GM10847 (cell line): ENCODE measurements around the gene CLASP1.

Source experiments
- POLR2A ChIP-seq: IDR thresholded peaks from 2 replicates; pipeline ENCODE4 v1.6.1; 2011; ENCODE audit not compliant: insufficient read length; ENCODE audit errors: extremely low read depth

CLASP1 gene

GRCh38 chr2:121382744-121383143 lies 266.5 kb downstream of the CLASP1 start:
- no peak for TF ChIP-seq POLR2A

DNA sequence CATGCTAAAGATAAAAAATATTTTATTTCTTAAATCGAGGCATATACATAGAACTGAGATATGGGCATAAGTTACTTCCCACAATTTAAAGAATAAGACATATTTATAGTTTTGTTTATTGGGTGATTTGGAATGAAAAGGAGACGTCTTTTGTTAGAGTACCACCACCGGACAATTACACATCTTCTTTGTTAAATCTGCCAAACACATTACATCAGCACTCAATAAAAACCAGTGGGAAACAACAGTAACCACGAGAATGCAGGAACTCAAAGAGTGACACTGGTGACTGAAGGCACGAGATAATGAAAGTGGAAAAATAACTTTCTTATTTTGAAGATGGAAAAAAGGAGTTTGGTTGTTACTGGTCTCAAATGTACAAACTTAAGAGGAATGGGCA lies 271.6 kb downstream of the CLASP1 start:
- TF ChIP-seq POLR2A: no peak

DNA sequence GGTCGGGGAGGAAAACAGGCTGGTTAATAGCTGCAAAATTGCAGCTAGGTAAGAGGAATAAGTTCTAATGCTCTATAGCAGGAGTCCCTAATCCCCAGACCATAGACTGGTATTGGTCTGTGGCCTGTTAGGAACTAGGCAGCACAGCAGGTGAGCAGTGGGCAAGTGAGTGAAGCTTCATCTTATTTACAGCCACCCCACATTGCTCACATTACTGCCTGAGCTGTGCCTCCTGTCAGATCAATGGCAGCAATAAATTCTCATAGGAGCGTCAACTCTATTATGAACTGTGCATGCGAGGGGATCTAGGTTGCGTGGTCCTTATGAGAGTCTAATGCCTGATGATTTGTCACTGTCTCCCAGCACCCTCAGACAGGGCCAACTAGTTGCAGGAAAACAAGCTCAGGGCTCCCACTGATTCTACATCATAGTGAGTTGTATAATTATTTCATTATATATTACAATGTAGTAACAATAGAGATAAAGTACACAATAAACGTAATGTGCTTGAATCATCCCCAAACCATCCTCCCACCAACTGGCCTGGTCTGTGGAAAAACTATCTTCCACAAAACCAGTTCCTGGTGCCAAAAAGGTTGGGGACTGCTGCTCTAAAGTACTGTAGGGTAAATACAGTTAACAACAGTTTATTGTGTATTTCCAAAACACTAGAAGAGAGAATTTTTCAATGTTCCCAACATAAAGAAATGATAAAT lies 272.6 kb downstream of the CLASP1 start:
- TF ChIP-seq POLR2A: no peak

DNA sequence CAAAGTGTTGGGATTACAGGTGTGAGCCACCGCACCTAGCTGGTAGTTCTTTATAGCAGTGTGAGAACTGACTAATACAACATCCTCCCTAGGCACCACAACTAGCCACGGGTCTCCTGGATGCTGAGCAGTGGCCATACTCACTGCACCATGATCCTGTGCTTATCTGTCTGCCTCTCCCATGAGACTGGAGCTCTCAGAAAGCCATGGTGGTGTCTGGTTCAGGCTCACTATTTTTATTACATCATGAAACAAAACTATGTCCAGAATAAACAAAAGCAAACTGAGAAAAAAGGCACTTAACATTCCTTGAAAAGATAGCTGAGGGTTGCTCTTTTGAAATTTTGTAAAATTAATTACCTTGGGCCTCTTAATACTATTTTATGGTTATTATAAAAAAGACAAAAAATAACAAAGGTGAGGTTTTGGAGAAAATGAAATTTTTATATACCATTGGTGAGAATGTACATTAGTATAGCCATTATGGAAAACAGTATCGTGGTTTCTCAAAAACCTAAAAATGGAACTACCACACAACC lies 273.6 kb downstream of the CLASP1 start:
- no peak for TF ChIP-seq POLR2A

DNA sequence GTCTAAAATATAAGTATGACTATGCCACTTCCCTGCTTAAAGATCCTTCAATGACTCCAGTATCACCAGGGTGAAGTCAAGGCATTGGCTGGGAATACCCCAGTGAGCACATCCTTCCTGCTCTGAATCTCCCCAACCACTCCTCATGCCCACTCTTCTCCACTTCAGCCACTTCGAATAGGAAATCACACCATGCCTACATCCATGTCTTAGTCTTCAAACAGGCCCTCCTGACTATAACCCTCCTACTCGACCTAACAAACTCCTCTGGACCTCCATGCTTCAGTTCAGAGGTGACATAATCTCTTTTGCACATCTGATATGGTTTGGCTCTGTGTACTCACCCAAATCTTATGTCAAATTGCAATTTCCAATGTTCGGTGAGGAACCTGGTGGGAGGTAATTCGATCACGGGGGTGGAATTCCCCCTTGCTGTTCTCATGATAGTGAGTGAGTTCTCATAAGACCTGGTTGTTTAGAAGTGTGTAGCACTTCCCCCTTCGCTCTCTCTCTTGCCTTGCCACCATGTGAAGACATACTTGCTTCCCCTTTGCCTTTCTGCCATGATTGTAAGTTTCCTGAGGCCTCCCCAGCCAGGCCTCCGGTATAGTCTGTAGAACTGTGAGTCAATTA lies 276.4 kb downstream of the CLASP1 start:
- TF ChIP-seq POLR2A: no peak

DNA sequence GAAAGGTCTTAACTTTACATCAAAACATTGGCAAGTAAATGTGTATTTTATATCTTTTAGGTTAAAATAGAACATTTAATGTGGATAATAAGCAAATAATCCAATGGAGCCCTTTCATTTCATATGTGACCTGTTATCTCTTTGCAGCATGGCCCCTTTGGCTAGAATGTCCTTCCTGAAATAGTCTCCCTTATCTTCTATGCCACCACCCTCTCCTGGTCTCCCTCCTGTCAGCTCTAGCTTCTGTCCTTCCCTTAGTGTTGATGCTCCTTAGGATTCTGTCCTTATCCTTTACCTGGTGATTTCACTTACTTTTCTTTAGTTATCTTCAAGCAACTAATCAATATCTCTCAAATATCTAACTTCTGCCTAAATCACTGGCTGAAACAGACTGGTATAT lies 277.2 kb downstream of the CLASP1 start:
- no peak for TF ChIP-seq POLR2A

DNA sequence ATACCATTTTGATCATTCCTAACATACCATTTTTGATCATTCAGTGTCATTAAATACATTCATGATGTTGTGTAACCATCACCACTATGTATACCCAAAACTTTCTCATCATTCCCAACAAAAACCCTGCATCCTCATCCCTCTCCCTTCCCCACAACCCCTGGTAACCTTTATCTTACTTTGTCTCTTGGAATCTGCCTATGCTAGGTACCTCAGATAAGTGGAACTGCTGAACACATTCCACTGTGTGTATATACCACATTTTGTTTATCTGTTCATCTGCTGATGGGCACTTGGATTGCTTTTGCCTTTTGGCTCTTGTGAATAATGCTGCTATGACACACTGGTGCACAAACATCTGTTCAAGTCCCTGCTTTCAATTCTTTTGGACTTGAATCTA lies 280.4 kb downstream of the CLASP1 start:
- no peak for TF ChIP-seq POLR2A

GRCh38 chr2:121368155-121368554 lies 281.1 kb downstream of the CLASP1 start:
- no peak for TF ChIP-seq POLR2A

GRCh38 chr2:121367246-121367900 lies 281.9 kb downstream of the CLASP1 start:
- no peak for TF ChIP-seq POLR2A

DNA sequence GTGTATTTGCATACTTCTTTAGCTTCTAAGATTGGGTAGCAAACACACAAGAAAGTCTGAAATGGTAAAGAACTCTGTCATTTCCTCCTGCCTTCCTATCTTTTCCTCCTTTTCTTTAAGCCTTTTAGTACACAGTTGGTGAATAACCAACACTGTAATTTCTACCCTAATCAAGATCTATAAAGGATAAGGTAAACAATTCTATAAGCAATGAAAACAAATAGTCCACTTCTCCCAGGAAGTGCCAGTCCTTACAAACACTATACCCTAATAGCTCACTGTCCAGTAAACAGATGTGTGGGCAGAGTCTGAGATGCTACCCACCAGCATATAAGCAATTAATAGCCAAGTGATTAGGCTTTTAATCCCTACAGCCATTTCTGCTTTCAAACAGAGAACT lies 283.2 kb downstream of the CLASP1 start:
- TF ChIP-seq POLR2A: no peak

GRCh38 chr2:121365061-121365460 lies 284.2 kb downstream of the CLASP1 start:
- TF ChIP-seq POLR2A: no peak

DNA sequence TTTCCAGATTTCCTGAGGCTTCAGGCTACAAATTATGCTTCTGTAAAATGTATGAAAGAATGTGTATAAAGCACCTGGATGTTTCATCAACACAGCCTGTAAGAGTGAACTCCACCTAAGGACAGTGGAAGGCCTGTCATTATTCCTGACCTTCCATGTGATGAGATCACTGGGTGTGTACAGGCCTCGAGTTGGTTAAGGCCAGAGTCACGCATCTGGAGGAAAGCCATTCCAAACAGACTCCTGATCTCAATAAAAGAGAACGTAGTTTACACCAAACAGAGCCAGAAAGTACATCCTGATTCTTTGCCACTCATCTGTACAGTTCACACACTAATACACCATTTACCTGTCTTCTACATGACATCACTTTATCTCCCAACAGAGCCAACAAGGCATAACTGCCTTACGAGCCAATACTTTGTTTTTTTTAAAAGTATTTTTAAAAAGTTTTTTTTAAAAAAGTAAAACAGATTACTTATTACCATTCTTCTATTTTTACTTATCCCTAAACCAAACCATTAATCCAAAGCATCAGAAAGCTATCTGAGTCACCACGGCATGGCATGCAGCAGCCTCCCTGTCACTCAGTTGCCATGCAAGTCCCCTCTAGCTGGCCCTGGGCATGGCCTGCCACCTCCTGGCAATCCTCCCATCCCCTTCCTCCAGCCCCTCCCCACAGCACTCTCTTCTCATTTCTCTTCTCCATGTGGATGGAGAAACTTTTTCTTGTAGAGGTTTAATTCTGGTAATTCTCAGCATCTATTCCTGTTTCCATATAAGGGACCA lies 285.4 kb downstream of the CLASP1 start:
- TF ChIP-seq POLR2A: no peak

DNA sequence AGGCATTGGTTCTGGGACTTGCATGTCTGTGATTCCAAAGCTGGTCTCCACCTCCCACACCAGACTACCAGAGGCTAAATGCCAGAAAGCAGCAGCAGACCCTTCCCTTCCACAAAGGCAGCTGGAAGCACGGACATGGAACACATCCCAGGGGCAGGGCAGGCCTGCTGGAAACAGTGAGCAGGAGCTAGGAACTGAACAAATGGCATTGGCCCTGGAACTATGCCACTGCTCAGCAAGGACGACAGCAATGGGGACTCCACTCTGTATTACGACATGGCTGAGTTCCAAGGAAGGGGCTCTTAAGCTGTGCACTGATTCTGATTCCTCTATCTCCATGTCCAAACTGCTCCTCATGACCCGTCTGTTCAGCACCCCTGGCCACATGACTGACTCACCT lies 286.5 kb downstream of the CLASP1 start:
- TF ChIP-seq POLR2A: no peak

- no peak for TF ChIP-seq POLR2A
Observed at GRCh38 chr2:121362226-121362625, 287.0 kb downstream of the CLASP1 start.

DNA sequence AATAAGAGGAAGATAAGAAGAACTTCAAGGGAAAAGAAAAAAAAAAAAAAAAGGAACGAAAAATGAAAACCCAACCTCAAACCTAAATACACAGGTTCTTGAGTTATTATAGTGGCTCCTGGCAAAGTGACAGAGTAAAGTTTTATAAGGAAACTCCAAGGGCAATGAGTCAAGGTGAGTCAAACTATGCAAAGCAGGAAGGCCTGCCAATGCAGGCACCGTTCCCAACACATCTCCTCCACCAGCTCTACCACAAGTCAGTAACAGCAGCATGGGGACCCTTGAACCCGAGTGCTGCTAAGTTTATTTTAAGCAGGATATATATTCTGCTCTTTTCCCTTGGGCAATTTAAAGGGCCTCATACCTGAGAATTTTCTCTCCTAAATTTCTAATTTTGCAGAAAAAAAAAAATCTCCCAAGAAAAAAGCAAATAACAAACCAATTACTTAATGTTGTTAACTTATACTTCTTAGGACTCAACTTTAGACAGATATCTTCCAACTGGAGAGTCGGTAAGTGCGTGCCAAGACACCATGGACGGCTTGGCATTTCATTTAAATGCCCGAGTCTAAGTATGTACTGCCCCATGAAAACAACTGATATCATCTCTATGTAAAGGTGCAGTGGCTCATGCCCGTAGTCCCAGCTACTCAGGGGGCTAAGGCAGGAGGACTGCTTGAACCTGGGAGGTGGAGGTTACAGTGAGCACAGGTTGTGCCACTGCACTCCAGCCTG lies 288.5 kb downstream of the CLASP1 start:
- no peak for TF ChIP-seq POLR2A
